ENCODE data around the gene ATXN1.

- TF ChIP-seq FOXK2 (IDR thresholded peaks at IDR 0.05) (no peak), ZNF384 (IDR thresholded peaks at IDR 0.05) (no peak), SP1 (IDR thresholded peaks at IDR 0.05) (no peak), PKNOX1 (IDR thresholded peaks at IDR 0.05) (no peak), ARNT (IDR thresholded peaks at IDR 0.05) (no peak), FOXA1 (IDR thresholded peaks at IDR 0.05) (no peak), FOXM1 (IDR thresholded peaks at IDR 0.05; ENCODE audit: borderline replicate concordance) (no peak), ELF4 (IDR thresholded peaks at IDR 0.05) (no peak), BHLHE40 (IDR thresholded peaks at IDR 0.05; ENCODE audit: borderline replicate concordance) (no peak), NFRKB (IDR thresholded peaks at IDR 0.05) (no peak), SUZ12 (IDR thresholded peaks at IDR 0.05) (no peak), TARDBP (IDR thresholded peaks at IDR 0.05) (no peak)
Observed at GRCh38 chr6:16400248-16400760, 361.0 kb downstream of the ATXN1 start.

Data from HEK293T (cell line).